Measurements from ENCODE around the gene RAB36. TPM values are rescaled to one million over a fixed set of nuclear protein-coding genes. Genes with fewer than 3 reads are reported as not detected.

RAB36 gene
- total RNA-seq, 4 donors from 2014 or later: 8.8 to 28.7 (median 14.7) TPM

DNA sequence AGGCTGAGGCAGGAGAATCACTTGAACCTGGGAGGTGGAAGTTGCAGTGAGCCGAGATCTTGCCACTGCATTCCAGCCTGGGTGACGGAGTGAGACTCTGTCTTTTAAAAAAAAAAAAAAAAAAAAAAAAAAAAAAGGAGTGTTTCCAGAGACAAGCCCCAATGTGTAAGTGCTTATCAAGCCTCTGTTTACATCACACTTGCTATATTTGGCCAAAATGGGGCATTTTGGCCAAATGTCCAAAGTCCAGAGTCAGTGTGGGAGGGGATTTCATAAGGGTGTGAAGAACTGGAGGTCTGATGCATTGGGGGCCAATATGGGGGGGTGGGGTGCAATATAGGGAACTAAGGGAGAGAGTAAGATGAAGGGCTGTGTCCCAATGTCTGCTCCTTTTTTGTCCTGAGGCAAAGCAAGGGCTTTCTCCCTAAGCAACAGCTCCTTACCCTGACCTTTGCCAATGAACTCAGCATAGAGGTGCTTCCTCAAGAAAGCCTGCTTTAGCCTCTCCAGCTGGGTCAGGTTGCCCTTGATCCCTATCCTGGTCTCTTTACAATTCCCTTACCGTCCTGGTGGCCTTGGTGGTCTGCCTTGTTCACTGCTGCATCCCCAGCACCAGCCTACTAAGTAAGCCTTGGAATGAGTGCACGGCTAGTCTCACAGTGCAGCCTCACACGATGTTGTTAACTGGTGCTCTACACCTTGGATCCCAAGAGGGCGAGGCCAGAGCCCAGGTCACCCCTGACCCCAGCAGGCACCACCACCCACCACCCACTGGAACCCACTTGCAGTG lies 21.0 kb downstream of the RAB36 start:
- intact Hi-C loops (cut with DNase I; ENCODE audit: low total_unique reads): loop anchor here (10.0 kb wide), 1 partner anchor 229 kb away; no protein-coding TSS in a partner anchor
- no peak overlapping the region for H3K27ac ChIP-seq
- H3K27me3 ChIP-seq: no peaks in the 10 kb centered on the region
- TF ChIP-seq POLR2A (IDR thresholded peaks at IDR 0.05): no peak
- TF ChIP-seq, protein P1, sequence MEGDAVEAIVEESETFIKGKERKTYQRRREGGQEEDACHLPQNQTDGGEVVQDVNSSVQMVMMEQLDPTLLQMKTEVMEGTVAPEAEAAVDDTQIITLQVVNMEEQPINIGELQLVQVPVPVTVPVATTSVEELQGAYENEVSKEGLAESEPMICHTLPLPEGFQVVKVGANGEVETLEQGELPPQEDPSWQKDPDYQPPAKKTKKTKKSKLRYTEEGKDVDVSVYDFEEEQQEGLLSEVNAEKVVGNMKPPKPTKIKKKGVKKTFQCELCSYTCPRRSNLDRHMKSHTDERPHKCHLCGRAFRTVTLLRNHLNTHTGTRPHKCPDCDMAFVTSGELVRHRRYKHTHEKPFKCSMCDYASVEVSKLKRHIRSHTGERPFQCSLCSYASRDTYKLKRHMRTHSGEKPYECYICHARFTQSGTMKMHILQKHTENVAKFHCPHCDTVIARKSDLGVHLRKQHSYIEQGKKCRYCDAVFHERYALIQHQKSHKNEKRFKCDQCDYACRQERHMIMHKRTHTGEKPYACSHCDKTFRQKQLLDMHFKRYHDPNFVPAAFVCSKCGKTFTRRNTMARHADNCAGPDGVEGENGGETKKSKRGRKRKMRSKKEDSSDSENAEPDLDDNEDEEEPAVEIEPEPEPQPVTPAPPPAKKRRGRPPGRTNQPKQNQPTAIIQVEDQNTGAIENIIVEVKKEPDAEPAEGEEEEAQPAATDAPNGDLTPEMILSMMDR (IDR thresholded peaks at IDR 0.05): no peak
- DNase-seq: no peak
- no peaks in the 10 kb centered on the region for H3K9me3 ChIP-seq
- no peaks in the 10 kb centered on the region for H3K4me1 ChIP-seq
- no peaks in the 10 kb centered on the region for H3K36me3 ChIP-seq
- no peak overlapping the region for H3K4me3 ChIP-seq

DNA sequence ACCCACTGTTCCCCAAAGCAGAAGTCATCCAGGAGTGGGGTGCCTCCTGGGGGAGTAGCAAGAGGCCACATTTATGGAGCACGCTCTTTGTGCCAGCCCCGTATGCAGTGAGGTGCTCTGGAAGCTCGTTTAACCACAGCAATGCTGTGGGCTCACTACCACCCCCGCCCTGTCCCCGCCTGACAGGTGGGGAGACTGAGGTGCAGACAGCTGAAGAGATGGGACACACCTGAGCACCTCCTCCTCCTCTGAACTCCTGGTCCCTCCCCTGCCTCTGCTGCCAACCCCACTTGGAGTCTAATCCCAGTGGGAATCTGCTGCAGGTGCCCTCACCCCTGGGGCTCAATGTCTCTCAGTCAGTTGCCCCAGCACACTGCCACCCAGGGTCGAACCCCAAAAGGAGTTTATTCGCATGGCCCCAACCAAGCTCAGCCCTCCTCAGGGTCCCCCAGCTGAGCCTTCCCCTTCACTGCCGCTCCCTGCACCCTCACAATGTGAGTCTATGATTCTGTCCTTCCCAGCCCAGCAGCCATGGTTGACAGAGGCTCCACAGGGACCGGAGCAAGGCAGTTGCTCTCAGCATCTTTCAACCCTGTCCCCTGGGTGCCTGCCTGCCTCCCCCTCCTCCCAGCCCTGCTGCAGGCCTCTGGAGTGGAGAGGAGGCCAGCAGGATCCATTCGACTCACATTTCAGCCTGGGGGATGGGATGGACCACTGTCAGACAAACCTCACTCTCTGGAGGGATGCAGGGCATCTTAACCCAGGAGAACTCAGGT lies 21.8 kb downstream of the RAB36 start:
- TF ChIP-seq POLR2A (IDR thresholded peaks at IDR 0.05): no peak
- TF ChIP-seq, protein P1 (IDR thresholded peaks at IDR 0.05): no peak
- no peak for DNase-seq
- intact Hi-C loops (cut with DNase I; ENCODE audit: low total_unique reads): loop anchor here (10.0 kb wide), 1 partner anchor 228 kb away; no protein-coding TSS in a partner anchor
- H3K4me3 ChIP-seq: no peak overlapping the region
- H3K27ac ChIP-seq: no peak overlapping the region
- H3K4me1 ChIP-seq: no peaks in the 10 kb centered on the region
- no peaks in the 10 kb centered on the region for H3K36me3 ChIP-seq
- H3K9me3 ChIP-seq: no peaks in the 10 kb centered on the region
- H3K27me3 ChIP-seq: no peaks in the 10 kb centered on the region

DNA sequence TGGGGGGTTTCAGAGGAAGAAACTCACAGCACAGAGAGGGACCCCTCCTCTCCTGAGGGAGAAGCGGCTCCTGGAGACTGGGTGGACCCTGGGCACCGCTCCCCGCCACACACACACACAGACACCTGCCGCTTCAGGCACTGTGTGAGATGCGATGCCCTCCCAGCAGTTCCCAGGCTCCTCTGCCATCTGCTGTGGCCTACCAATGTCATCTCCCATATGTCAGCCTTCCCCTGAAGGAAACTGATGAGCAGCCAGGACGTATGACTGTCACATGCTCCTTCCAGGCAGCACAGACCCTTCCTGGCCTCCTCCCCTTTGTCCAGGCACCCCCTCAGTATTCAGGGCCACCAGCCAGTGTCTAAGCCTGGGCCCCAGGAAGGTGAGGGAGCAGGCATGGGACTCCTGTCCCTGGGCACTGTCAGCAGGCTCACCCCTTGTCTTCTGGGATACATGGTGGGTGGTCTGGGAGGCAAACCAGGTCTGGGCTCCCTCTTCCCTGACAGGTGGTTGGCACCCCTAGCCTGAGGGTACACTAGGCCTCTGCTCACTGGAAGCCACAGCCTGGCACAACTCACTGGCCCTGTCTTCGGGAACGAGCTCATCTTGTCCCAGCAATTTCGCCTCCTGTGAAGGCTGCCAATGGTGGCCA lies 23.2 kb downstream of the RAB36 start:
- intact Hi-C loops (cut with DNase I; ENCODE audit: low total_unique reads): loop anchor here (10.0 kb wide), 1 partner anchor 226 kb away; no protein-coding TSS in a partner anchor
- Histone ChIP-seq H3K4me3 (no peak overlapping the region), H3K36me3 (no peaks in the 10 kb centered on the region), H3K4me1 (no peaks in the 10 kb centered on the region), H3K27me3 (no peaks in the 10 kb centered on the region), H3K9me3 (no peaks in the 10 kb centered on the region), H3K27ac (no peak overlapping the region)
- DNase-seq: no peak
- TF ChIP-seq, protein P1 (IDR thresholded peaks at IDR 0.05): no peak
- TF ChIP-seq POLR2A (IDR thresholded peaks at IDR 0.05): no peak

DNA sequence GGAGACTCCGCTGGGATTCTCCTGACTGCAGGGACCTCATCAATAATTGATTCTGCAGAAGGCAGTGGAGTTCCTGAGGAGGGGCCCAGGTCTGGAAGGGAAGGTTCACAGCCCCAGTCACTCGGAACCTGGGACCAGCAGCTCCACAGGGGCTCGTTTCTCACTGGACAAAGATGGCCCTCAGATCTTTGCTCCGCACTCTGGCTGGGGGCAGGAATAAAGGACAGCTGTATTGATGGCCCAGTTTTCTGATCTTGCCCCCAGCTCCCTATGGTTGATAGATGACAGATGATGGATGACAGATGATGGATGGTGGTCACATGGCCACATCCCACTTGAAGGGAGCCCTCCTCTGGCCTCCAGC lies 23.7 kb downstream of the RAB36 start:
- Histone ChIP-seq H3K4me3 (no peak overlapping the region), H3K36me3 (no peaks in the 10 kb centered on the region), H3K27ac (no peak overlapping the region), H3K4me1 (no peaks in the 10 kb centered on the region), H3K9me3 (no peaks in the 10 kb centered on the region), H3K27me3 (no peaks in the 10 kb centered on the region)
- intact Hi-C loops (cut with DNase I; ENCODE audit: low total_unique reads): loop anchor here (10.0 kb wide), 1 partner anchor 226 kb away; no protein-coding TSS in a partner anchor
- TF ChIP-seq, protein P1 (IDR thresholded peaks at IDR 0.05): no peak
- no peak for TF ChIP-seq POLR2A (IDR thresholded peaks at IDR 0.05)
- DNase-seq: no peak
